Activated CD8-positive, alpha-beta memory T cell treated with anti-CD3 and anti-CD28 coated beads for 48 hours (primary cell): ENCODE results near the gene SIT1.

Source experiments
- DNase-seq, 3 experiments: peaks; one replicate each; pipeline ENCODE4 v3.0.0-alpha.2; 2020; ENCODE audit warnings: low read depth in 2 of 3, low spot score in 2 of 3

The SIT1 gene, protein sequence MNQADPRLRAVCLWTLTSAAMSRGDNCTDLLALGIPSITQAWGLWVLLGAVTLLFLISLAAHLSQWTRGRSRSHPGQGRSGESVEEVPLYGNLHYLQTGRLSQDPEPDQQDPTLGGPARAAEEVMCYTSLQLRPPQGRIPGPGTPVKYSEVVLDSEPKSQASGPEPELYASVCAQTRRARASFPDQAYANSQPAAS

DNA sequence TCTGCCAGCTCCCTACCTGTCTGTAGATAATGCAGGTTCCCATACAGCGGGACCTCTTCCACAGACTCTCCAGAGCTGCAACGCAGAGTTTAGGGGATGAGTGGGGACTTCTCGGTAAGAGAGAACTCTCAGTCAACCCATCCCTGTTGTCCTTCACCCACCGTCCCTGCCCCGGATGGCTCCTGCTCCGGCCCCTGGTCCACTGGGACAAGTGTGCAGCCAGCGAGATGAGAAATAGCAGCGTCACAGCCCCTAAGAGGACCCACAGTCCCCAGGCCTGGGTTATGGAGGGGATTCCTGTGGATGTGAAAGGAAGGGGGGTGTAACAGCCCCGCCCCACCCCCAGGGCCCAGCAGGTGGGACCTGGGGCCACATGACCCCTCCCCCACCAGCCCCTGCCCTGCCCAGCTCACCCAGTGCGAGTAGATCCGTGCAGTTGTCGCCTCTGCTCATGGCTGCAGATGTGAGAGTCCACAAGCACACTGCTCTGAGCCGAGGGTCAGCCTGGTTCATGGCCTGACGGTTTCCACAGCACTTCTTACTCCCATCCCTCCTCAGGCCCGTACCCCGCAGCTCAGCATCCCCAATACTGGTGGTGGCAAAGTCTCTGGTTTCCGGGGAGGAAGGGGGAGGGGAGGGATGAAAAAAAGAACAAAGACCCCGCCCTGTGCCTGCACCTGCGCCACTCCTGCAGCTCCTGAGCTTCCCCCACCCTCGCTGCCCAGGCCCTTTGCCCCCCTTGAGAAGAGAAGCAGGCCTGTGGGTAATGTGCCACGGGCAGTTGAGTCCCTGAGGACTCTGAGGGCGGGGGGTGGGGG is at the start of gene SIT1:
TSS of gene SIT1 (minus strand) at position 591 of the 818 bp plus-strand sequence. CDS start at position 513, 78 bp downstream.
- DNase-seq = no peak

DNA sequence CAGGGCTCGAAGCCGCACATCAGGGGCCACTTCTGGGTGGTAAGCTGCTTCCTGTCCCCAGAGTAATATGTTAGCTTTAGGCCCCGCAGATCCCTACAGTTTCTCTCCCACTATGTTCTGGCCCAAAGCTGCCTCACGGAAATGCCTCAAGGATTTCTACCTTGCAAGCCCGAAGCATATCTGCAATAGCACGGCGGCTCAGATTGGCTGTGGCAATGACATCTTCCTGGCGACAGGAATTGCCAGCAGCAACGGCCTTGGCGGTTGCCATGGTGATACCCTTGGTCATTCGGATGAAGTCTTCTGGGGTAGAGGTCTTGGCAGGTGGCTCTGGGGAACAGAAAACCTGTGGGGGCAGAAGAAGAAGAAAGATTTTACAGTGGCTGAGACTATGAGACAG is 49.3 kb upstream of the SIT1 start:
- DNase-seq = no peak

DNA sequence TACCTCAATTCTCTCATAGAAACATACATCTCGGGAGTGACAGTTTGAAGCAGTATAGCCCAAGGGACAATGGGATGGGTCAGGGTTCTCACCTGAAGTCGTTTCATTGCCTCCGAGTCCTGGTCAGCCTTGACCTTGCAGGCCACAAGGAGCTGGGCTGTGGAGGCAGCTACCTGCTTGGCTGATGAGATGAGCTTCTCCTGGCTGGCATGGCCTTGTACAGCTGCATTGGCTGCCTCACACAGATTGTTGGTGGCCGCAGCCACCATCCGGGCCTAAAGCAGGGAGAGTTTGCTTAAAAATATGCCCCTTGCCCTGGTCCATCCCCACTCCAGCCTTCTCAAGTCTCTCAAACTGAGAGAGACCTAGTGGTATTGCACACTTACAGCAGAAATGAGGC is 47.5 kb upstream of the SIT1 start:
- DNase-seq = no peak

DNA sequence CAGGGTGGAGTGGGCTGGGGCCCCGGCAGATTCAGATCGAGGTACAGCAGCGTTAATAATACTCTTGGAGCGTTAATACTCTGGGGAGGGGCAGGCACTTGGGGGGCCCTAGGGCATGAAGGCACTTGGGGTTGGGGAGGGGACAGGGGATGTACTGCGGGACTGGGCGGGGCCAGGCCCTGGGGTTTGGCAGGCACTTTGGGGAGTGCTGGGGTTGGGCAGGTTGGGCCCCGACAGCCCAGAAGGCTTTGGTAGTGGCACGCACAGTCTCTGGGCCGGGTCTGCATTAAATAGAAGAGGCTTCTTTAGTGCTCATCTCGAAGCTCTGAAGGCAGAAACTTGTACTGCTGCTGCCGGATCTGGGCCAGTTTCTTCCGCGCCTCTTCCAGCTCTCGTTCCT is 46.8 kb upstream of the SIT1 start:
- DNase-seq = no peak

DNA sequence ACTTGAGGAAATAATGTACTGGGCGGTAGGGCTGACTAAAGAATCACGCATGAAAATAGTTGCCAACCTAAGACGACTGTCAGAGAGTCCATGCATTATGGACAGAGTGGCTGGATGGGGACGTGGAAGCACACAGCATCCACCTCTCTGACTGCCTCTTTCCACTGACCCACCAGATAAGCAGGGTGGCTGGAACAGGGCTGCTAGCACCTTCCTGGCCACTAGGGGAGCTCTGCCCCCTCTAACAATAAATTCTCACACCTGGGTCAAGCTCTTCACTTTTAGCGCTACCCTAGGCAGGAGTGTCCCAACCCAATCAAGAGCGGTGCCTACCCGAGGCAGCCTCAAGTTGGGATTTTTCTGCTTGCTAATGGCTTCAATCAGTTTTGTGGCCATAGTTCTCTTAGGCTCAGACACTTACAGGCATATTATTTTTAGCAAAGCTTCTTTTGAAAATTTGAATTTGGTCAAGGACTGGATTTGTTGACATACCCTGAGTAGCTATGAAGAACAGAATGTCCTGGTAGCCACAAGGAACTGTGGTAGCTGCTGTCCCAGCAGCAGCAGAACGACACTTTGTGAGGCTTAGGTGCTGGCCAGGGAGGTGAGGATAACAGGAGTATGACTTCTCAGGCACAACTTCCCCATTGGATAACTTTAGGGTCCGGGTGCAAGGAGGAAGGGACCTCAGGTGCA is 45.9 kb upstream of the SIT1 start:
- DNase-seq = no peak

DNA sequence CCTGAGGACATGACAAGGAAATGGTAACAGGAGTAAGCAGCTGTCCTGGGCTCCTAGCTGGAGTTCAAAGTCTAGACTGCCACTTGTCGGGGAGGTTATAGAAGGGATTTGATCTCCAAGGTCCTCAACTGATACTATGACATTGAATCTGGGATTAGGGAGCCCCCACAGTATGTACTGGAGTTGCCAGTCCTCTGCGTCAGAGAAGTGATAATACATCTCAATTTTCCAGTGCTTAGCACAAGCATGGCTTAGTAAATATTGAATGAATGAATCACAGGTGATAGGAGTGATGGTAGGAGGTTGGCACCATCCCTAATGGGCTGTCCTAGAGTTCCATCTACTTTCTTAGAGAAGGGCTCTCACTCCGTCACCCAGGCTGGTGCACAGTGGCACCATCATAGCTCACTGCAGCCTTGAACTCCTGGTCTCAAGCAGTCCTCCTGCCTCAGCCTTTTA is 45.2 kb upstream of the SIT1 start:
- no peak for DNase-seq

DNA sequence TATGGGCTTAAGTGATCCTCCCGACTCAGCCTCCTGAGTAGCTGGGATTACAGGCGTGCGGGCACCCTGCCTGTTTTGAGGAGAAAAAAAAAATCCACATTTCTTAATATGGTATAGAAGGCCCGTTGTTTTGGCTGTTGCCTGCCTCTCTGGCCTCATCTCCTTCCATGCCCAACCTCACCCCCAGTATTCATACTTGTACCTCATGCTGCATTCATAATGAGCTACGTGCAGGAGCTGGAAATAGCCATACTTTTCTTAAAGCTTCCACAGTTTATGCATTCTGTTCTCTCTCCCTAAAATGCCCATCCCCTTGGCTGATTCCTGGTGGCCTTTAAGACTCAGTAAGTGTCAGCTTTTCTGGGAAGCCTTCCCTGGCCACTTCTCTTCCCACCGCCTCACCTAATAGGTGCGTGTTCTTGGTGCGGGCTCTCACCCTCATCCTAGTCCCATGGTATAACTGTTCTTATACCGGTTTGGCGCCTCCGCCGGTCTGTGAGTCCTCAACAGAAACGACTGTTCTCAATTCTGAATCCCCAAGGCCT is 41.1 kb upstream of the SIT1 start:
- no peak for DNase-seq

DNA sequence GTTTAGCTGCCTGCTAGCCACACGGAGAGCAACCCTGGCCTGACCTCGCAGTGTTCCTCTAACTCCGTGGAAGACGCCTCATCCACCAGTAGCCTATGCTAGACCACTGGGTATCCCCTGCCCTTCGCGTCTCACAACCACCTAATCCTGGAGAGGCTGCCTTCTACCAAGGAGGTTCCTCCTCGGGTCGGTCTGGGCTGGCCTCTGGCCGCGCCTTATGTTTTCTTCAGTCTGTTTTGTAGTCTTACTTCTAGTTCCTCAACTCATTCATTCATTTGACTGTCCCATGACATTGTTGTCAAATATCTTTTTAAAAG is 40.6 kb upstream of the SIT1 start:
- DNase-seq = no peak

DNA sequence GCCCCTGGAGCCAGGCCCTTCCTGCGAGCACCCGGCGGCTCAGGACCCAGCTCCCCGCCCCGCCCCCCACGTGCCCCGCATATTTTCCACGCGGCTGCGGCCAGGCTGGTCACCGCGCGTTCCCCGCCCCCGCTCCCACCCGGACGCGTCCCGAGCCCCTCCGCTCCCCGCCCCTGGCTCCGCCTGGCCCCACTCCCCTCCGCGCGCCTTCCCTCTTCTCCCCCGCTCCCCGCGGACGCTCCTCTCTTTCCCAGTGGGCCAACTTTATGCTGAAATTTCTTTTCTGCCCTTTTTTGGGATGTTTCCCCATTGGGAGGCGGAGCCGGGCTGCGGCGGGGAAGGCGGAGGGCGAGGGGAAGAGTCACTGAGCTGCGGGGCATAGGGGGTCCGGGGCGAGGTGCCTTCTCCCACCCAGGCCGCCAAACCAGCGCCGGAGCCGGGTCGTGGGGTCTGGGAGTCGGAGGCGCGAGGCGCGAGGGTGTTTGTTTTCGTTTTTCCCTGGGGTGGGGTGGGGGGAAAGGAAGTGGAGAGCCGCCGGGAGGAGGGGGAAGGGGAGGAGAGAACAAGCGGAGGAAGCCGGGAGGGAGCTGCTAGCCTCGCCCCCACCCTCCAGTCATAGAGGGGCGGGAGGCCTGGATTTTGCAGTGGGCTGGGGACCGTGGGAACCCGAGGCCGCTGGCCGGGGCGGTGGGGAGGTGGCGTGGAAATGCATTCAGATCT is 40.0 kb upstream of the SIT1 start:
- DNase-seq = no peak

DNA sequence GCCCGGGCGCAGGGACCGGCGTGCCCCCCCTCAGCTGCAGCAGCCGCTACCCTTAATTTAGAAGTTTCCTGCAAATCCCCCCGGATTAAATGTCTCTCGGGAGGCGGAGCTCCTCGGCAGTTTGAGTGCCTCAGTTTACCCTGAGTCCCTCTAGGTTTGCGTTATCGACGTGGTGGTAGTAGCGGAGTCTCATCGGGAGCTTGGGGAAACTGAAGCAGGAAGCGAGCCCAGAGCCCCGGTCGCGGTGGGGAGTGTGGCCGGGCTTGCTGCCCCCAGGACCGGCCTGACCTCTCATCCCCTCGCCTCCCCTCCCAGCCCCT is 39.5 kb upstream of the SIT1 start:
- no peak for DNase-seq

DNA sequence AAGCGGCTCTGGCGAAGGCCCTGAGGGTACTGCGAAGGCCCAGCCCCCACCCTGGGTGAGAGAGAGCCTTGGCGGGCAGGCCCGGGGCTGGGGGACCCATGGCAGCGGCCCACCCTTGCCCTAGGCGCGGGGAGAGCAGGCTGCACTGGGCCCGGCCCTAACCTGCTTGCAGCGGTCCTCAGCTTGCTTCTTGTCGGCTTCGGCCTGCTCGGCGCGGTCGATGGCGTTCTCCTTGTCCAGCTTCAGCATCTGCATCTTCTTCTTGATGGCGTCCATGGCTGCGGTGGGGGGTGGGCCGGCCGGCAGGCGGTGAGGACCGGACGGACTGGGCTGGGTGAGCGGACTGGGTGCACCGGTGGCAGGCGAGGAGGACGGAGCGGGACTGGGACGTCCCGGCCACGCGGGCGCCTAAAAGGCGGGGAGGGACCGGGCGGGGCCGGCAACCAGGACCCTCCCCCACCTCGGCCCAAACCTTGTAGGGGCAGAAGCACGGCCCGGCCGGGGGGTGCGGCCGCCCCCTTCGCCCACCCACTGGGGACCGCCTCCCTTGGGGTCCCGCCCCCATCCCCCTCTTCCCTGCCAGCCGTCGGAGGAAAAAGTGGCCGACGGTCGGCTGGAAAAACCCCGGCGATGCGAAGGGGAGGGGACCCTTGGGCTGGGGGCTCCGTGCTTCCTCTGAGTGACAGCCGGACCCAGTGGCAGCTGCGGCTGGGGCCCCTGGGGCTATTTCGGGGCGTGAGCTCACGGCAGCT is 39.0 kb upstream of the SIT1 start, which contains the start of gene TPM2:
TSS of gene TPM2 (minus strand) at position 384 of the 752 bp plus-strand sequence. CDS start at position 276, 108 bp downstream.
- DNase-seq = no peak

DNA sequence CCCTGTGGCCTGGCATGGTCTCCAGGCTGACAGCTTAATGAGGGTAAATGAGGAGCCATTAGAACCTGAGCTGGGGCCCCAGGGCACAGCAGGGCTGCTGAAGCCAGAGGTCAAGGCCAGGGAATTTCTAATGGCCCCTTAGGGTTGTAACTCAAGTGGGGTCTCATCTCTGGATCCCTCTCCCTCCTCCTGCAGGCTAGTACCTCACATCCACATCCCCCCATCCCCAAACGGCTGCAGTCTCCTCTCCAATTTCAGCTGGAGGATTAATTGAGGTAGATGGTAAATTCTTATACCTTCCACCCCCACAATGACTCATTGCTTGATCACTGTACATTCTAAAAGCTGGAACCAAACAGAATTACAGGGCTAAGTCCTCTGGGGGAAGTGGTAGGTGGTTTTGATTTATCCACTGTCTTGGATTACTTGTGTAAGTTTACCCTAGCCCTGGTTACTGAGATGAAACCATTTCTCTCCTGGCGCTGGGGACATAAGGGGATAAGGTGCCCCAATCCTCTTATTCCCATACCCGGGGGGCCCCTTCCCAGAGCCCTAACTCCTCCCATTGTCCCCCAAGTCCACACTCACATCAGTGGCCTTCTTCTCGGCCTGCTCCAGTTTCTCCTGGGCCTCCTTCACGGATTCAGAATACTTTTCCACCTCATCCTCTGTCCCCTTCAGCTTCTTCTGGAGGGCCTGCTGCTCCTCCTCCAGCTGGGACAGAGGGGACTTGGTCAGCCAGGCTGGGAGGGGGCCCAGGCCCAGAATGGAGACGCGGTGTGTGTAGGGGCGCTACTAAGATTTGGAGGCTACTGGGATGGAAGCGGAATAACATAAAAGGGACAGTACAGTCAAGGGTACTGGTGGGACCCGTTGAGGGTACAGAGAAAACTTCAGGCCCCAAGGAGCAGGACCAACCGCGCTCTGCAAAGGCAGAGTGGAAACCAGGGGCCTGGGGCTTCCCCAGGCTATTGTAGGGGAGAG is 38.1 kb upstream of the SIT1 start:
- no peak for DNase-seq

DNA sequence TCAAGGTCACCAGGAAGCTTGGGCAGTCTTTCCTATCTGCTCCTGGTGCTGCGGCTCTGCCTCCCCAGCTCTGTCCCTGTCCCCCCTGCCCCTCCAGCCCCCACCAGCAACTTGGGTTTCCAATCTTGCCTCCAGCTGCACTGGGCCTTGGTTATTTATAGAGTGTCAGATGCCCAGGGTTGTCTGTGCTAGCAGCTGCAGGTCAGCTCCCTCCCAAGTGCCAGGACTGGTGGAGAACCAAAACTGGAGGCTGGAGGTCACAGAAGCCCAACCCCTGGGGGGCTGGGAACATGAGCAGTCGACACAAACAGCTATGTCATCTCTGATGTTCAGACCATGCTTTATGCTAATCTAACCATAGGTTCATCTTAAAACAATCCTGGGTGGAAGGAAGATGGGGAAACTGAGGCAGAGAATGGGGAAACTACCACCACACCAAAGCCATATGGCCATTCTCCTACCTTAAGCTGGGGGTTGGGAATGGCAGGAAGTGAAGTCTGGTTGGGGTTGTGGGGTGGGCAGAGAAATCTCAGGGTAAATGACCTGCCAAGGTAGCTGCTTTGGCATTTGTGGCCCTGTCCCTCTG is 37.3 kb upstream of the SIT1 start:
- no peak for DNase-seq

DNA sequence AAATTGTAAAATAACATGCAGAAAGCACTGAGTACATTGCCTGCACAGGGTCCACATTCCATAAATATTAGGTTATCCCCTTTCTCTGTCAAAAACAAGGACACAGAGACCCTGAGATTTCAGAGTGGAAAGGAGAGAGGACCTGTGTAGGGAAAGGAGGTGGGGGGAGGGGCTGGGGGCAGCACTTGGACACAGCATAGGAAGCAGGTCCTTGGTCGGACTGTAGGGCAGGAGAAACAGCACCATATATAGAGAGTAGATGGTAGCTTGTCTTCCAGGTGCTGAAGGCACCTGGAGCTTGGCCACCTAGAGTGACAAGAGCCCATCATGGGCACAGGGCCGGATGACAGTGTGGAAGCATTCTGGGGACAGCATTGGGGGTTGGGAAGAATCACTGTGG is 36.6 kb upstream of the SIT1 start:
- no peak for DNase-seq

DNA sequence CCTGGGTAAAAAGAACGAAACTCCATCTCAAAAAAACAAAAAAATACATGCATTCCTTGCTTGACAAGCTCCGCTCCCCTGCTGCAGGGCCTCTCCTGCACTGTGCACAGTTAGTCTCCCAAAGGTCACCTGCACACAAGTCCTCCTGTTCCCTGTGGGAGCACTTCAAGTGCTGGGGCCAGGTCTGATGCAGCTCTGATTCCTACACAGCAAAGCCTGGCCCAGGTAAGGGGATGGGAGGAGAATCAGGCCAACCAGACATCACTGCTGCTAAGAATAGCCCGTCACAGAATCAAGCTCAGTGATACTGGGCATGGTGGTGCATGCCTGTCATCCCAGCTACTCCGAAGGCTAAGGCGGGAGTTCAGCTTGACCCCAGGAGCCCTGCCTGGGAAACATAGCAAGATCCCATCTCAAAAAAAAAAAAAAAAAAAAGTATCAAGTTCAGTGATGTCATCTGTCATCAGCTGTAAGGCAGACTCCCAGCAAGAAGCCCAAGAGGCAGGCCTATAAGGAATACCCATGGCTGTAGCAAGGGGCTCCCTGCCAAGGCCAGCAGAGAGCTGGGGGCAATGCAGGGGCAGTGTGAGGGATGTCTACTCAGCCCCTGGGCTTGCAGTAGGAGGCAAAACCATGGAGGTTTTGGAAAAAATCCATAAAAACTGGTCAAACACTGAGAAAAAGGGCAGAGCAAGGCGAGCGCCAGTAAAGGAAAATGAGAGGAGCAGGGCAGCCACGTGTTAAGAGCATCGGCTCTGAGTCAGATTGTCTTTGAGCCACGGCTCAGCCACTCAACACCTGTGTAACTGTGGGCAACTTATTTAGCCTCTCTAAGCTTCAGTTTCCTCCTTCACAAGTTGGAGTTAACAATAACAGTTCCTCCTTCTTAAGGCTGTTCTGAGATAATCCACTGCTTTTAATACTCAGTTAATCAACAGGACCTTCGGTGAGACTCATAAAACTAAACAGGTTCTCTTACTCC is 35.8 kb upstream of the SIT1 start:
- DNase-seq = no peak

DNA sequence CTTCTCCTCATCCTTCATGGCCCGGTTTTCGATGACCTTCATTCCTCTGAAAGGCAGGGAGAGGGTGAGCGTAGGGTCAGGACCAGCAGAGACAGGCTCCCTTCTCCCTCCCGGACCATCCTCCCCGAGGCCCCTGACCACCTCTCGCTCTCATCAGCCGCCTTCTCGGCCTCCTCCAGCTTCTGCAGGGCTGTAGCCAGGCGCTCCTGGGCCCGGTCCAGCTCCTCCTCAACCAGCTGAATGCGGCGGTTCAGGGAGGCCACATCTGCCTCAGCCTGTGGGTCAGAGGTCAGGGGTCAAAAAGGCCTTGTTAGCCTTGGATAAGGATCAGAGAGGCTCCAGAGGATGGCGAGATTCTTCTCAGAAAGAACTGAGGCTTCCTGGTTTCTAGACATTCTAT is 34.8 kb upstream of the SIT1 start:
- no peak for DNase-seq

DNA sequence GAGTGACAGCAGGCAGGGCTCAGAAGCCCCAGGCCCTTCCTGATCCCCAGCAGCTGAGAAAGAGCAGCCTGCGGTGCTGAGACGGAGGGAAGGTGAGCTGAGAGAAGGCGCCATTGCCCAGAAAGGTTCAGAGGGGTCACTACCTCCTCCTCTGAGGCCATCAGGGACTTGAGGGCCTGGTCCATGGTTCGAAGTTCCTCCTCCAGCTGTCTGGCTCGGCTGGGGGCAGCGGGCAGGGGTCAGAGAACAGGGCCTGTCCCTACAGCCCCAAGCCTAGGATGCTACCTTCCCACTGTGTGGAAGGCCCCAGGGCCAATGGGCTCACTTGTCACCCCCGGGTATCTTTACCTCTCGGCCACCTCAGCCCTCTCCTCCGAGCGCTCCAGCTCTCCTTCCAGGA is 34.2 kb upstream of the SIT1 start:
- no peak for DNase-seq

DNA sequence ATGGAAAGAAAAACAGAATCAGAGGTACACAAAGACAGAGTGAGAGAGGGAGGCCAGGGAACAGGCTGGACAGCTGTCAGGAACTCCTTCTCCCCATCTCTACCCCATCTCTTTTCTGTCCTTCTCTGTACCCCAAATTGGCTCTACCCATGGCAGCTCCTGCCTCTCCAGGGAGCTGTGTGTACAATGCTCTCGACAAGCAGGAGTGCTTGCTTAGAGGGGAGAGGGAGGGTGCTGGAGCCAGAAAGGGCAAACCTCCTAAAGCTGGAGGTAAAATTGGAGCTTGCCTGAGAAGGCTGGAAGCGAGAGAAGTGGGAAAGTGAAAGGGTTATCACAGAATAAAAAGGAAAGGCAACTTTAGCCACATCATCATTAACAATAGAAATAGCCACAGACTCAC is 32.6 kb upstream of the SIT1 start:
- DNase-seq = no peak
